HL-60 (cell line): ENCODE data around the gene GLRX5.

Source experiments
- DNase-seq, 2 experiments: peaks; one replicate each; pipeline ENCODE4 v3.0.0-alpha.2; 2010 to 2020; ENCODE audit warnings: low read depth in 1 of 2, low spot score in 1 of 2
- H3K27ac ChIP-seq: fragments of 250-450 bp; sonication (Bioruptor Pico); replicated peaks from 2 replicates; pipeline ENCODE4 v1.5.1; 2020; ENCODE audit warnings: mild to moderate bottlenecking, moderate library complexity
- H3K27me3 ChIP-seq: fragments of 250-450 bp; sonication (Bioruptor Pico); 2 replicates; pipeline ENCODE4 v1.5.1; 2021; ENCODE audit warnings: mild to moderate bottlenecking, moderate library complexity; ENCODE audit not compliant: insufficient read depth, poor library complexity, severe bottlenecking
- H3K4me3 ChIP-seq: replicated peaks from 2 replicates; pipeline ENCODE4 v1.5.1; 2011; ENCODE audit warnings: mild to moderate bottlenecking, control low read depth, low read length; ENCODE audit not compliant: insufficient read depth
- CTCF ChIP-seq: IDR thresholded peaks from one replicate; pipeline ENCODE4 v1.5.1; 2011; ENCODE audit warnings: low read length, control low read depth, inconsistent platforms; ENCODE audit not compliant: insufficient read depth
- GABPA ChIP-seq: IDR thresholded peaks from 2 replicates; pipeline ENCODE4 v1.6.1; 2012; ENCODE audit warnings: low read depth
- POLR2AphosphoS5 ChIP-seq: IDR thresholded peaks from 2 replicates; pipeline ENCODE4 v1.6.1; 2012; ENCODE audit warnings: low read depth
- REST ChIP-seq: IDR thresholded peaks from 2 replicates; pipeline ENCODE4 v1.6.1; 2012; ENCODE audit warnings: low read depth; ENCODE audit not compliant: insufficient replicate concordance
- SPI1 ChIP-seq: IDR thresholded peaks from 2 replicates; pipeline ENCODE4 v1.6.1; 2012; ENCODE audit warnings: low read depth, mild to moderate bottlenecking, borderline replicate concordance

GLRX5 gene

DNA sequence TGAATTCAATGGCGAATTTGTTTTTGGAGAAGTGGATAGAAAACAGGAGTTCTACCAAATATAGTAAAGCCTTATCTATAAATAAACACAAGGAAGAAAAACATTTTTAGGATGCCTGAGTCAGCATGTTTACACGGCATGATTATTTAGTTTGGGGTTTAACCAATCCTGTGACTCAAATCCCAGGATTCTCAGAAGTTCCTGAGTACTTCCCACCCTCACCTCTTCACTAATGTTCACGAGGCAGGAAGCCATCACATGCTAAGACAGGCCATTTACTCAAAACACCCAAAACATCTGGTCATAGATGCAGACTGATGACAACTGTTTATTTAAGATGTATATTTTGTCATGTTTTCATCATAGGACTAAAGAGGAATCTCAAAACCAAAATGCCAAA is 3.4 kb upstream of the GLRX5 start:
- Histone ChIP-seq H3K27ac (peak overlapping the region; percentile 98; the same call in 1 of the 2 replicates), H3K4me3 (no peak overlapping the region), H3K27me3 (no peaks in the 10 kb centered on the region)
- TF ChIP-seq POLR2AphosphoS5 (no peak), REST (no peak), SPI1 (no peak), GABPA (no peak), CTCF (no peak)
- no peak for DNase-seq

DNA sequence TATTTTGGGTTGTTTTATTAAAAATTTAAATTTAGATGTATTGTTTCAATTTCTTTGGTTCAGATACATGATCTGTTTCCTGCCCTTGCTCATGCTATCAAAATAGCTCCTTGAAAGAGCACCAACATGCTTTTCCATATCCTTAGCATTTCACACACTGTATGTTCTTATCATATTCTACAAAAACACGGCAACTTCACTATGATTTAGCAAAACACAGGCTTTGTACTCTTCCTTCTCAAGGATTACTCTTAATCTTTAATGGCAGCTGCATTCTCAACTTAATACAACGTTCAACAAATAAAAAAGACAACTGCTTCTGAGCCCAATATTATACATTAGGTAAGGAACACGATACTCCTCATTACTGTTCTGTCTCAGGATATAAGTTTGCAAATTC is 2.9 kb upstream of the GLRX5 start:
- no peak for DNase-seq
- Histone ChIP-seq H3K4me3 (peak overlapping the region; percentile 85), H3K27ac (peak overlapping the region; percentile 98), H3K27me3 (no peaks in the 10 kb centered on the region)
- no peak for TF ChIP-seq POLR2AphosphoS5
- TF ChIP-seq CTCF, result no peak
- TF ChIP-seq REST, result no peak
- no peak for TF ChIP-seq GABPA
- no peak for TF ChIP-seq SPI1

DNA sequence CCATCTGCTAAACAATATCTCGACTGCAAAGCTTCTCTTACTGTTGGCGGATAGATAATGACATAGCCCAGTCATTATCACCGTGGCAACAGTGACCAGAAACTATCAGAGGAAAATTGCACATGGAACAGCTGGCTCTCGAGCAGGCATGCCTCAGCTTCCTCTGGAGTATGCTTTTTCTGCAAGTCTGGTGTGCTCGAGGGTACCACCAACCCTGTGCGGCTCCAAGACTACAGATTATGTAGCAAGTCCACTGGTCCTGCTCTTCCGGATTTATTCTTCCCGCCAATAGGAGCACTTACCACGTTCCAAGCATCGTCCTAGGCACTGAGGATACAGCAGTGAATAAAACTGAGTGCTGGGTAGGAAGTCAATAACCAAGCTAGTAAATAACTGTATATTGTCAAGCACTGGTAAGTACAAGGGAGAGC is 1.4 kb upstream of the GLRX5 start:
- no peak for TF ChIP-seq REST
- TF ChIP-seq POLR2AphosphoS5, result 0 out of 2 replicates have a peak, but pooled peaks have one; percentile 51
- no peaks in the 10 kb centered on the region for H3K27me3 ChIP-seq
- H3K4me3 ChIP-seq, result peak overlapping the region; percentile 85
- peak overlapping the region; percentile 98 for H3K27ac ChIP-seq
- peak in 1 of 2 experiments; percentile 60 for DNase-seq
